ENCODE data around the gene CEACAM16.

DNA sequence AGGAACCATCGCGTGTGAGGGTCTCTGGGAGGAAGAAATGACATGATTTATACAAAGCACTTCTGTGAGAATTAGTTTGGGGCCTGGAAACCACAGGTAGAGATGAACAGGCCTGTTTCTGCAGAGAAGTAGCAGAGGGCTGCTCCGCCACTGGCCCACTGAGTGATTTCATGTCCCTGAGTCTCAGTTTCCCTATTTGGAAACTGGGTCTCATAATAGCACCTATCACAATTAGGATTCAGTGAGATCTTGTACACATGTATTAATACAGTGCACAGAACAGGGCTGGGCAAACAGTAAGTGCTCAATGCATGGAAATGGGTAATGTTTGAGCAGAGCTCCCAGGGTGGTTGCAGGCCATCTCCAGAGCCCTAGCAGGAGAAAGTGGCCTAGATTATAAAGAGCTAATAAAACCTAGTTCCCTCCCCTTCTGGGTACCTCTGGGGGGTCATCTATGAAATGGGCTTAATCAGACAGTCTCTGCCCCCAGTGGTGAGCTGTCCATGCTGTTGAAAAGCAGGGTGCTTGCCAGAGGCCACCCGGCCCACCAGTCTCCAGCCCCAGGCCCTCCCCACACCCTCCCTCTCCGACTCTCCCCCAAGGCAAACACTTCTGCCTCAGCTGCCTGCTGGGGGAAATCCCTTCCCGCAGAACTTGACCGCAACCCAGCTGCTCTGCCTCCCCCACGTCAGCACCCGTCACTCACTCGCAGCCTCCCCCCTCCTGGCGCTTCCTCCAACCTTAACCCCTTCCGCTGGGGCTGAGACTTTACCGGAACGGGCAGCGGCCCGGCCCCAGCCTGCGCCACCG is 54.1 kb downstream of the CEACAM16 start:
- TF ChIP-seq, protein P1, sequence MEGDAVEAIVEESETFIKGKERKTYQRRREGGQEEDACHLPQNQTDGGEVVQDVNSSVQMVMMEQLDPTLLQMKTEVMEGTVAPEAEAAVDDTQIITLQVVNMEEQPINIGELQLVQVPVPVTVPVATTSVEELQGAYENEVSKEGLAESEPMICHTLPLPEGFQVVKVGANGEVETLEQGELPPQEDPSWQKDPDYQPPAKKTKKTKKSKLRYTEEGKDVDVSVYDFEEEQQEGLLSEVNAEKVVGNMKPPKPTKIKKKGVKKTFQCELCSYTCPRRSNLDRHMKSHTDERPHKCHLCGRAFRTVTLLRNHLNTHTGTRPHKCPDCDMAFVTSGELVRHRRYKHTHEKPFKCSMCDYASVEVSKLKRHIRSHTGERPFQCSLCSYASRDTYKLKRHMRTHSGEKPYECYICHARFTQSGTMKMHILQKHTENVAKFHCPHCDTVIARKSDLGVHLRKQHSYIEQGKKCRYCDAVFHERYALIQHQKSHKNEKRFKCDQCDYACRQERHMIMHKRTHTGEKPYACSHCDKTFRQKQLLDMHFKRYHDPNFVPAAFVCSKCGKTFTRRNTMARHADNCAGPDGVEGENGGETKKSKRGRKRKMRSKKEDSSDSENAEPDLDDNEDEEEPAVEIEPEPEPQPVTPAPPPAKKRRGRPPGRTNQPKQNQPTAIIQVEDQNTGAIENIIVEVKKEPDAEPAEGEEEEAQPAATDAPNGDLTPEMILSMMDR (IDR thresholded peaks at IDR 0.05; ENCODE audit: insufficient read depth, low read length): no peak
- TF ChIP-seq POLR2AphosphoS5 (IDR thresholded peaks at IDR 0.05; ENCODE audit: low read depth): peak; percentile 100
- peak; percentile 73 for TF ChIP-seq GABPA (IDR thresholded peaks at IDR 0.05; ENCODE audit: low read depth)
